ACC112 (cell line): ENCODE data around the gene SPIRE1.

Source experiments
- H2AFZ ChIP-seq: fragments of 200-600 bp; sonication (generic); one replicate; pipeline ENCODE4 v1.6.0; 2017; ENCODE audit warnings: antibody characterized with exemption, low read length; ENCODE audit not compliant: unreplicated experiment
- H3K27ac ChIP-seq: fragments of 200-600 bp; sonication (generic); 2 replicates; pipeline ENCODE4 v1.5.1; 2014; ENCODE audit warnings: low read depth, mild to moderate bottlenecking, antibody characterized with exemption, low read length, moderate library complexity
- H3K27me3 ChIP-seq: fragments of 200-600 bp; sonication (generic); 2 replicates; pipeline ENCODE4 v1.6.1; 2014; ENCODE audit warnings: mild to moderate bottlenecking, antibody characterized with exemption, low read length, moderate library complexity, mixed read lengths; ENCODE audit not compliant: insufficient read depth
- H3K36me3 ChIP-seq: fragments of 200-600 bp; sonication (generic); 2 replicates; pipeline ENCODE4 v1.6.1; 2016; ENCODE audit warnings: mild to moderate bottlenecking, antibody characterized with exemption, low read length, moderate library complexity, mixed read lengths; ENCODE audit not compliant: insufficient read depth
- H3K4me1 ChIP-seq: fragments of 200-600 bp; sonication (generic); one replicate; pipeline ENCODE4 v1.6.1; 2016; ENCODE audit warnings: low read length, mixed read lengths; ENCODE audit not compliant: insufficient read depth, unreplicated experiment, control insufficient read depth
- H3K4me3 ChIP-seq: fragments of 200-600 bp; sonication (generic); 2 replicates; pipeline ENCODE4 v1.5.1; 2014; ENCODE audit warnings: mild to moderate bottlenecking, low read depth, low read length
- H3K79me2 ChIP-seq: fragments of 200-600 bp; sonication (generic); one replicate; pipeline ENCODE4 v1.6.0; 2016; ENCODE audit warnings: low read length; ENCODE audit not compliant: control insufficient read depth, unreplicated experiment, insufficient read depth

The SPIRE1 gene

GRCh38 chr18:12470382-12471075, 187.4 kb downstream of the SPIRE1 start:
- Histone ChIP-seq H3K36me3 (0 out of 2 replicates have a peak, but pooled peaks cover 1% of the 10 kb centered on the region), H3K79me2 (no peaks in the 10 kb centered on the region), H3K4me1 (no peaks in the 10 kb centered on the region), H2AFZ (no peak overlapping the region), H3K27me3 (no peaks in the 10 kb centered on the region), H3K4me3 (no peak overlapping the region), H3K27ac (no peak overlapping the region)

DNA sequence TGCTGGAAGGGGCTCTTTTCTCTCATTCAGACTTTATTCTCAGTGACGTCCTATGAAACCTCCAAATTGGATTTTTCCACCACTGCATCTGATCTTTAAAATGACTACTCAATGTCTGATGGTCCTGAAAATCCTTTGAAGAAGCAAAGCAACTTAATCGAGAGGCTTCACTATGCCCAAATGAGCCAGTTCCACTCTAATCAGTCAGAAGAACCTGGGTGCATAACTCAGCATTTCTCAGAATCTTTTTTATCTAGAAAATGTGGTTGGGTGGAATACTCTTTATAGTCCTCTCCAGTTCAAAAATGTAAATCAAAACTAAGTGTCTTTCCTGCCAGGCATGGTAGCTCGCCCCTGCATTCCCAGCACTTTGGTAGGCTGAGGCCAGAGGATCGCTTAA, 189.5 kb downstream of the SPIRE1 start:
- H3K4me1 ChIP-seq = no peaks in the 10 kb centered on the region
- no peak overlapping the region for H2AFZ ChIP-seq
- no peak overlapping the region for H3K4me3 ChIP-seq
- no peak overlapping the region for H3K27ac ChIP-seq
- 0 out of 2 replicates have a peak, but pooled peaks cover 6% of the 10 kb centered on the region for H3K36me3 ChIP-seq
- H3K79me2 ChIP-seq = no peaks in the 10 kb centered on the region
- no peaks in the 10 kb centered on the region for H3K27me3 ChIP-seq

DNA sequence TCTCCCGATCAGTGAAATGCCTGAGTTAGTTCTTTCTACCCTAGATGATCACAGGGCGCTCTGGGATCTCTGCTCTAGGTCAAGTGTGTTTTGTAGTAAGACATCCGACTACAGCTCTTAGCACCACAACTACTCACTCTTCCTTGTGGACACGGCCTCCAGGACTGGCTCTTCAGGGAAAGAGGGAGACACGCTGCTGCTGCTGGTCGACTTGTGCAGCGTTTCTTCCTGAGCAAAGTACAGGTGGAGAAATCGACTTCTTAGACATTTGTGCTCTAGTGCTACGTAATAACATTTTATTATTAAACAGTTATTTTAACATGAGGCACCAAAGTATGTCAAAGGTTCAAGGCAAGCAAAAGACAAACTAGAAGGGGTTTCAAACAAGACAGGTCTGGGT, 193.2 kb downstream of the SPIRE1 start:
- H3K27ac ChIP-seq = no peak overlapping the region
- H3K79me2 ChIP-seq = no peaks in the 10 kb centered on the region
- H2AFZ ChIP-seq = no peak overlapping the region
- H3K27me3 ChIP-seq = no peaks in the 10 kb centered on the region
- no peak overlapping the region for H3K4me3 ChIP-seq
- H3K36me3 ChIP-seq = peaks cover 11% of the 10 kb centered on the region
- H3K4me1 ChIP-seq = peaks cover 6% of the 10 kb centered on the region

DNA sequence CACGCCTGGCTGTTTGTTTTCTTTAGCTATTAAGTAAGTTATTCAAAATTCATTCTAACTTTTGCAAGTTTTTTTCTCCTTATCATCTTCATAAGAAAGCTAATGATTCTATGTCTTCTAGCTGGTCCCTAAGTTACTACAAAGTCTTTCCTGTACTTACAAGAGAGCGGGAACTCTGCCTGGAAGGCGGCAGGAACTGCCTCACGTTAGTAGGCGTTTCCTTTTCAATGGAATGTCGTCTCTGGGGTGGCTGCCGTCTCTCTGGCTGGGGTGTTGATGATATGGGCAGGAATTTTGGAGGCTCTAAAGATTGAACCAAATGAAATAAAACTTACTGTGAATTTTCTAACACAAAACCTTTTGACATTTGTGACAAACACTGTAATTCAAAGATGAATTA, 194.7 kb downstream of the SPIRE1 start:
- Histone ChIP-seq H3K4me3 (no peak overlapping the region), H3K79me2 (no peaks in the 10 kb centered on the region), H3K4me1 (peaks cover 6% of the 10 kb centered on the region), H3K27me3 (no peaks in the 10 kb centered on the region), H2AFZ (no peak overlapping the region), H3K36me3 (peaks cover 11% of the 10 kb centered on the region), H3K27ac (no peak overlapping the region)

DNA sequence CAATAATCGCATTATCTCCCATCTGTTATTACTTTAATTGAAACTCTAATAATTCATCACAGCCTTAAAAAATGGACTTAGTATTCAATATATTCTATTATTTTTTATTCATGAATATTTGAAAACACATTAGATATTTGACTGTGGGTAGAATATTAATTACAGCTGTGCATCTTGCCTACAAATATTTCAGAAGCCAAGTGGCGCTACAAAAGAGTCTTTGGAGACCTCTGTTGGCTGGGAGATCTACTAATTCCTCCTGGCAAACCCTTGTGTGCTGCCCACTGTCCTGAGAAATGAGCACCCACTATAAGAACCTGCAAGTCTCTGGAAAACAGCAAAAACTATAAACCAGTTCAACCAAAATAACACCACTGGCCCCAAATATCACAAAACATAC, 195.7 kb downstream of the SPIRE1 start:
- H3K79me2 ChIP-seq = no peaks in the 10 kb centered on the region
- no peaks in the 10 kb centered on the region for H3K27me3 ChIP-seq
- no peak overlapping the region for H3K27ac ChIP-seq
- no peak overlapping the region for H2AFZ ChIP-seq
- H3K4me3 ChIP-seq = no peak overlapping the region
- peaks cover 6% of the 10 kb centered on the region for H3K4me1 ChIP-seq
- peaks cover 11% of the 10 kb centered on the region for H3K36me3 ChIP-seq

GRCh38 chr18:12461326-12461725, 196.6 kb downstream of the SPIRE1 start:
- no peak overlapping the region for H3K4me3 ChIP-seq
- H3K36me3 ChIP-seq = peaks cover 11% of the 10 kb centered on the region
- no peak overlapping the region for H2AFZ ChIP-seq
- H3K27me3 ChIP-seq = no peaks in the 10 kb centered on the region
- no peak overlapping the region for H3K27ac ChIP-seq
- H3K79me2 ChIP-seq = no peaks in the 10 kb centered on the region
- peaks cover 6% of the 10 kb centered on the region for H3K4me1 ChIP-seq

- H3K36me3 ChIP-seq = peaks cover 11% of the 10 kb centered on the region
These were observed 197.0 kb downstream of the SPIRE1 start for GRCh38 chr18:12460874-12461273.

DNA sequence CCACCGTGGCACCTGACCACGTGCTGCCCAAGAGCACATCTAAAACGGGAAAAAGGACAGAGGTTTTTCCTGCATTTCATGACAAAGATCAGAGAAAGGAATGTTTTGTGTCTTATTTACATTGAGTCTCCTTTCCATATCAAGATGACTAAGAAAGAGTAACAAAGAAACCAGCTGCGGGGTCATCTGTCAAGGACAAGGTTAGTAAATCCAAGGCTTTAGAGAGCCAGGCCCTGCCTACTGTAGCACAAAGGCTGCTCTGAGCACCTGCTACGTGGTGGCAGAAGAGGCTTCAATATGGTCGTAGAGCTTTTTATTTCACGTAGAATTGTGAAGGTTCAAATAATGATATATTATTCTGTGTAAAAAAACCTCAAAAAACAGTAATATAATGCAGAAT, 199.1 kb downstream of the SPIRE1 start:
- H3K4me1 ChIP-seq = peaks cover 6% of the 10 kb centered on the region
- no peaks in the 10 kb centered on the region for H3K79me2 ChIP-seq
- peaks cover 8% of the 10 kb centered on the region for H3K36me3 ChIP-seq
- H3K4me3 ChIP-seq = no peak overlapping the region
- no peak overlapping the region for H2AFZ ChIP-seq
- no peaks in the 10 kb centered on the region for H3K27me3 ChIP-seq
- no peak overlapping the region for H3K27ac ChIP-seq

More at GRCh38 chr18:12460874-12461273, 197.0 kb downstream of the SPIRE1 start:
- Histone ChIP-seq H2AFZ (no peak overlapping the region), H3K4me3 (no peak overlapping the region), H3K79me2 (no peaks in the 10 kb centered on the region), H3K4me1 (peaks cover 6% of the 10 kb centered on the region), H3K27me3 (no peaks in the 10 kb centered on the region), H3K27ac (no peak overlapping the region)

DNA sequence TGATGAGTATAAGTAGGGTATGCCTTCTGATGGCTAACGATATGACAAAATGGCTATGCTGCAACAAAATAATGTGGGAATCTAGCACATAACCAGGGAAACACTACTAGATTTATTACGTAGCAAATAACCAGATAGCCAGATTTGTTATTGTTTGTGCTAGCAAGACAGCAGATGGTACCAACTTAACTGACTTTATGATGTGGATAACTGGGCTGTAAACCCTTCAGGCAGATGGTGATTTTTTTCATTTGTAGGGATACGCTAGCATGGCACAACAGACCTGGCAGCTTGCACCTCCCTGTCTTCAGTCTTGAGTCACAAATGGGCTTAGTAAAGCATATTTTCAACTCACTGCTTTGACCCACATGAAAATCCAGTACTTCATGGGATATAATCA, 201.5 kb downstream of the SPIRE1 start:
- no peak overlapping the region for H3K4me3 ChIP-seq
- peaks cover 6% of the 10 kb centered on the region for H3K4me1 ChIP-seq
- peaks cover 3% of the 10 kb centered on the region for H3K36me3 ChIP-seq
- H3K79me2 ChIP-seq = no peaks in the 10 kb centered on the region
- no peak overlapping the region for H3K27ac ChIP-seq
- no peak overlapping the region for H2AFZ ChIP-seq
- H3K27me3 ChIP-seq = no peaks in the 10 kb centered on the region

DNA sequence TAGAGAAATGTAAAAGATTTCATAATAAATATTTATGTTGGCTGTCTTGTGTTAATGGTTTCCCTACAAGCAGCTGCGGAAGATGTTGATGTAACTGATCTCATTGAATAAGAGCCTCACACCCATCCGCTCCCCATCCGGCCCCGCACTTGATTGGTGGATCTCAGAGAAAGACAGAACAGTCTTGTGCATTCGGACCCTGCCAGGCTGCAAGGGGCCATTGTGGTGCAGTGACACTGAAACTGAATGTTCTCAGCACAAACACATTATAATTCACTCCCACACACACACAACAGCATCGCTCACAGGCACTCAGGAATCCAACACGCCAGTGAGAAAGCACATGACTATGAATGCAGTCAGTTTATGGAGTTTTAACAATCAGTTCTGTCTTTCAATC, 202.4 kb downstream of the SPIRE1 start:
- no peaks in the 10 kb centered on the region for H3K27me3 ChIP-seq
- H3K4me1 ChIP-seq = no peaks in the 10 kb centered on the region
- H3K36me3 ChIP-seq = peaks cover 3% of the 10 kb centered on the region
- H3K27ac ChIP-seq = no peak overlapping the region
- H3K79me2 ChIP-seq = no peaks in the 10 kb centered on the region
- H3K4me3 ChIP-seq = no peak overlapping the region
- no peak overlapping the region for H2AFZ ChIP-seq

GRCh38 chr18:12452784-12453183, 205.1 kb downstream of the SPIRE1 start:
- Histone ChIP-seq H3K27me3 (no peaks in the 10 kb centered on the region), H3K27ac (no peak overlapping the region), H3K4me3 (no peak overlapping the region), H3K36me3 (peaks cover 13% of the 10 kb centered on the region), H2AFZ (no peak overlapping the region), H3K4me1 (no peaks in the 10 kb centered on the region), H3K79me2 (no peaks in the 10 kb centered on the region)
